Activated CD4-positive, alpha-beta T cell treated with anti-CD3 and anti-CD28 coated beads, Interleukin-2, amount 10 ng/mL, durations not matched to agents 7 days and 5 days (primary cell): ENCODE measurements around the gene PICK1. TPM values are rescaled to one million over a fixed set of nuclear protein-coding genes. Genes with fewer than 3 reads are reported as not detected.
"Not testable (repeated sequence)": the region's sequence is repeated elsewhere in the genome, so short reads cannot be mapped to it uniquely, and the experiment has no call there.

Experiments used
- CTCF ChIA-PET: fragments of 350-600 bp; sonication (Branson Sonifier 250); formaldehyde crosslinking; loops from one replicate; lab custom pipeline; 2021; ENCODE audit warnings: antibody characterized with exemption; lab: Charles Lee
- POLR2A ChIA-PET: fragments of 350-600 bp; sonication (Branson Sonifier 250); formaldehyde crosslinking; loops from one replicate; lab custom pipeline; 2021; ENCODE audit warnings: antibody characterized with exemption; lab: Charles Lee
- DNase-seq: peaks from one replicate; pipeline ENCODE4 v3.0.0-alpha.2; 2020
- H3K27ac Mint-ChIP-seq: one replicate; pipeline ENCODE4 v1.8.0; 2021; ENCODE audit warnings: mild to moderate bottlenecking, moderate library complexity, mixed read lengths
- H3K27me3 Mint-ChIP-seq: one replicate; pipeline ENCODE4 v1.8.0; 2021; ENCODE audit warnings: mixed read lengths
- H3K36me3 Mint-ChIP-seq: one replicate; pipeline ENCODE4 v1.8.0; 2021; ENCODE audit warnings: low read depth, mixed read lengths
- H3K4me1 Mint-ChIP-seq: one replicate; pipeline ENCODE4 v1.8.0; 2021; ENCODE audit warnings: mixed read lengths
- H3K4me3 Mint-ChIP-seq: one replicate; pipeline ENCODE4 v1.8.0; 2021; ENCODE audit warnings: mild to moderate bottlenecking, moderate library complexity, mixed read lengths
- H3K9me3 Mint-ChIP-seq: one replicate; pipeline ENCODE4 v1.8.0; 2021; ENCODE audit warnings: mixed read lengths
- total RNA-seq, 2 experiments: library from RNA; stranded (reverse); gene quantifications; one replicate each; pipeline ENCODE4 v1.2.3, GENCODE V29; 2021

The PICK1 gene
- total RNA-seq, 2 experiments from 2014 or later, result 15.2 to 15.4 TPM

DNA sequence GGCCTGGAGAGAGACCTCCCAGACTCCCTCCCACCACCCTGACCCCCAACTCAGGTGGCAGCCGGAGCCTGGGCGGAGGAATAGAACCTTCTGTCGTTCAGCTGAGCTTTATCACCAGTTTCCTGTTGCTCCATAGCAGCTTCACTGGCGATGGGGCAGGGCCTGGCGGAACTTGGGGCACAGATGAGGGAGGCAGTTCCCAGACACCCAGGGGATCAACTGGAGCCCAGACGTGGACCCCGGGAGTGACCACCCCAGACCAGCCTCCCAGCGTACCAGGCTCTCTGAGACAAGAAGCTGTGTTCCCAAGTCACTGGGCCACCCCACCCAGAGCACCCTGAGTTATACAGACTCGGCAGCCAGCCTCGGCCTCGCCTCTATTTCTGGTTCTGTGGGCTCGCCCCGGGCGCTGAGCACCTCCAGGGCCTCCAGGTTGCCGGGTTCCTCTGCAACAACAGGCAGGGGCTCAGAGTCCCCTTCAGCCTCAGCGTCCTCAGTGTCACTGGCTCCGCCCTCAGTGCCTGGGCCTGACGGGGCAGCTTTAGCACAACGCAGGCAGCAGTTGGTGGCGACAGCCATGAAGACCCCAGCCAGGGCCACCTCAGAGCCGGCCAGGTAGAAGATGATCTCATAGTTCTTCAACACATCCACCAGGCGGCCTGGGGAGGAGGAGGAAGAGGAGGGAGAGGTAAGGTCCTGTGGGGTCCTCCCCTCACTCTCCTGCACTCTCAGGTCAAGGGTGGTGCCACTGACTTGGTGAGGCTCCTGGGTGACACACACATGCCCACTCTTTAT, 21.0 kb downstream of the PICK1 start:
- ChIA-PET POLR2A (no interaction called here), CTCF (interaction anchor here (0.6 kb wide), 1 partner anchor 1017 kb away, joined by 3 read pairs; no protein-coding TSS in a partner anchor)
- H3K4me1 Mint-ChIP-seq, result no peaks in the 10 kb centered on the region

DNA sequence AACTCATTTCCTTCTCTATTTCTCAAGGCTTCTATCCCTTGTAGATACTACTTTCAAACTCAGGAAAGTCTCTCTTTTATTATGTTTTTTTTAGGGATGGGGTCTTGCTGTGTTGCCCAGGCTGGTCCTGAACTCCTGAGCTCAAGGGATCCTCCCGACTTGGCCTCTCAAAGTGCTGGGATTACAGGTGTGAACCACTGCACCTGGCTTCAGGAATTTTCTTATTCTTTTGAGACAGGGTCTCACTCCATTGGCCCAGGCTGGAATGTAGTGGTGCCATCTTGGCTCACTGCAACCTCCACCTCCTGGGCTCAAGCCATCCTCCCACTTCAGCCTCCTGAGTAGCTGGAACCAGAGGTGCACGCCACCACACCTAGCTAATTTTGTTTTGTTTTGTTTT, 22.0 kb downstream of the PICK1 start:
- DNase-seq, POLR2A ChIA-PET, H3K27ac Mint-ChIP-seq, H3K9me3 Mint-ChIP-seq, H3K4me3 Mint-ChIP-seq, H3K4me1 Mint-ChIP-seq, H3K36me3 Mint-ChIP-seq: not testable (repeated sequence)
- peaks cover 22% of the 10 kb centered on the region for H3K27me3 Mint-ChIP-seq
- CTCF ChIA-PET, result interaction anchor here (0.6 kb wide), 1 partner anchor 216 kb away, joined by 3 read pairs; no protein-coding TSS in a partner anchor

More for the DNA sequence above, 21.0 kb downstream of the PICK1 start:
- DNase-seq, result no peak
- Mint-ChIP-seq H3K9me3 (no peaks in the 10 kb centered on the region), H3K27me3 (peaks cover 20% of the 10 kb centered on the region), H3K36me3 (no peaks in the 10 kb centered on the region), H3K27ac (no peak overlapping the region), H3K4me3 (no peak overlapping the region)

DNA sequence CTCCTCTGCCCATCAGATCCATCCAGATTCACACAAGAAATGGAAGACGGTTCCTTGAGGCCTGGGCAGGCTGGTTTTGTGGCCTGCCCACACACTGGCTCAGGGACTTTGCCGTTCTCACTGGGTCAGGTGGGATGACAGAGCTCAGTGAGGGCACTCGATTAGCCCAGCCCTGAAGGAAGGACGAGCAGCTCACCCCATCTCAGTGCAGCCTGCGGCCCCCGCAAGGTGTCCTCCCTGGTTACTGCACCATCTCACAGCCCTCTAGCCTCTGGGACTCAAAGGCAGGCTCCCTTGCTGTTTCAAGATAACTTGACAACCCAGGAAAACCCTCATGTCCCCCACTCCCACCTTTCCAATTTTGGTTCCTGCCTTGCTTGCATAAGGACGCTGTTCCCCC, 22.6 kb downstream of the PICK1 start:
- CTCF ChIA-PET, result no interaction called here
- Mint-ChIP-seq H3K4me1 (no peaks in the 10 kb centered on the region), H3K4me3 (no peak overlapping the region), H3K9me3 (no peaks in the 10 kb centered on the region), H3K27me3 (peaks cover 22% of the 10 kb centered on the region), H3K27ac (no peak overlapping the region), H3K36me3 (no peaks in the 10 kb centered on the region)
- DNase-seq, result no peak
- POLR2A ChIA-PET, result no interaction called here

DNA sequence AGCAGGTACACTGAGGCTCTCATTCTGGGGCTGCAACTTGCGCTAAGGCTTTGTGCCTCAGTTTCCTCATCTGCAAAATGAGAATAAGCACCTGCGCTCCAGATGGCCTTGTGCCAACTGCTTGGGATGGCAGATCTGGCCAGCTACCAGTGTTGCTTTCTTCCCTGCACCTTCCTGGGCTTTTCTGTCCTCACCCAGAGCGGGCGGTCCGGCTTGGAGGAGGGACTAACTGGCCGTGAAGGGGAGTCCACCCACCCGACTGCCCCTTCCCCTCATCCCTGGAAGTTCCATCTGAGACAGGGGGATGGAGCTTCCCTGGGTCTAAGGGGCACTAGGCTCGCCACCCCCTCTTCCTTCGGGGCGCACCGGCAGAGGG, 23.3 kb downstream of the PICK1 start:
- no peak overlapping the region for H3K4me3 Mint-ChIP-seq
- no peaks in the 10 kb centered on the region for H3K9me3 Mint-ChIP-seq
- no peak overlapping the region for H3K27ac Mint-ChIP-seq
- no peaks in the 10 kb centered on the region for H3K4me1 Mint-ChIP-seq
- ChIA-PET POLR2A (no interaction called here), CTCF (no interaction called here)
- DNase-seq, result no peak
- peaks cover 22% of the 10 kb centered on the region for H3K27me3 Mint-ChIP-seq
- H3K36me3 Mint-ChIP-seq, result no peaks in the 10 kb centered on the region

DNA sequence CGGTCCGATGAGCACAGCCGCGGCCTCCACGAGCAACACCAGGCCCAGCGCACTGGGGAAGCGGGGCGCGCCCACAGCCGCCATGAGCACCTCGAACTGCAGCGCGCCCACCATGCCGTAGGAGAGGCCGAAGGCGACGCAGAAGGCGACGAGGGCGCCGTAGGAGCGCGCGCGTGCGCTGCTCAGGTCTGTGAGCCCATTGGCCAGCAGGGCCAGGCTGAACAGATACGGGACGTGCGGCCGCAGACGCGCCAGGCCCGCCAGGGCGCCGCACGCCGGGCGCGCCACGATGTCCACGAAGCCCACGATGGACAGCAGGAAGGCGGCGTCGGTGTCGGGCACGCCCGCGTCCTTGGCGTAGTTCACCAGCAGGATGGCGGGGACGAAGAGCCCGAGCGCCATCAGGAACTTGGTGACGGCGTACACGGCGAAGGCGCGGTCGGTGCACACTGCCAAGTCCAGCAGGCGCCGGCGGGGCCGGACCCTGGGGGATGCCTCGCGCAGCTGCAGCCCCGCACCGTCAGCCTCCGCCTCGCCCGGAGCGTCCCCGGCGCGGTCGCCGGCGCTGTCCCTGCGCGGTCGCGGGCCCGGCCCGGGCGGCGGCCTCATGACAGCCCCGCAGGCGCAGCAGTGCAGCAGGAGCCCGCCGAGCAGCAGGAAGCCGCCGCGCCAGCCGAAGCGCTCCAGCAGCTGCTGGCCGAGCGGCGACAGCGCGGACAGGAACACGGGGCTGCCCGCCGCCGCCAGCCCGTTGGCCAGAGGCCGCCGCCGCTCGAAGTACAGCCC, 23.8 kb downstream of the PICK1 start:
- POLR2A ChIA-PET, result no interaction called here
- Mint-ChIP-seq H3K9me3 (no peaks in the 10 kb centered on the region), H3K27ac (no peak overlapping the region), H3K27me3 (peaks cover 22% of the 10 kb centered on the region), H3K4me1 (no peaks in the 10 kb centered on the region), H3K36me3 (no peaks in the 10 kb centered on the region), H3K4me3 (no peak overlapping the region)
- CTCF ChIA-PET, result no interaction called here
- DNase-seq, result no peak

DNA sequence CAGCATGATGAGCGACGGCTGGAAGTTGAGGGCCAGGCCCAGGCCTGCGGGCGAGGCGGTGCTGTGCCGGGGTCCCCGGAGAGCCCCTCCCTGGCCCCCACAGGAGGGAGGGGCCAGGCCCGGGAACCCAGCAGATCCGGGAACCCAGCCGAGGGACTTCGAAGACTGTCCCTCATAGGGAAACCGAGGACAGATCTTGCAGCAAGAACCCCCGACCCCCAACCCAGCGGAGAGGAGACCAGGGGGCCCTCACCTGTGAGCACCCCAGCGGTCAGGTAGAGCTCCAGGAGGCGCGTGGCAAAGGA, 24.4 kb downstream of the PICK1 start:
- ChIA-PET CTCF (no interaction called here), POLR2A (no interaction called here)
- no peaks in the 10 kb centered on the region for H3K9me3 Mint-ChIP-seq
- no peak for DNase-seq
- H3K4me3 Mint-ChIP-seq, result no peak overlapping the region
- H3K27me3 Mint-ChIP-seq, result peaks cover 22% of the 10 kb centered on the region
- H3K4me1 Mint-ChIP-seq, result no peaks in the 10 kb centered on the region
- H3K27ac Mint-ChIP-seq, result no peak overlapping the region
- no peaks in the 10 kb centered on the region for H3K36me3 Mint-ChIP-seq

DNA sequence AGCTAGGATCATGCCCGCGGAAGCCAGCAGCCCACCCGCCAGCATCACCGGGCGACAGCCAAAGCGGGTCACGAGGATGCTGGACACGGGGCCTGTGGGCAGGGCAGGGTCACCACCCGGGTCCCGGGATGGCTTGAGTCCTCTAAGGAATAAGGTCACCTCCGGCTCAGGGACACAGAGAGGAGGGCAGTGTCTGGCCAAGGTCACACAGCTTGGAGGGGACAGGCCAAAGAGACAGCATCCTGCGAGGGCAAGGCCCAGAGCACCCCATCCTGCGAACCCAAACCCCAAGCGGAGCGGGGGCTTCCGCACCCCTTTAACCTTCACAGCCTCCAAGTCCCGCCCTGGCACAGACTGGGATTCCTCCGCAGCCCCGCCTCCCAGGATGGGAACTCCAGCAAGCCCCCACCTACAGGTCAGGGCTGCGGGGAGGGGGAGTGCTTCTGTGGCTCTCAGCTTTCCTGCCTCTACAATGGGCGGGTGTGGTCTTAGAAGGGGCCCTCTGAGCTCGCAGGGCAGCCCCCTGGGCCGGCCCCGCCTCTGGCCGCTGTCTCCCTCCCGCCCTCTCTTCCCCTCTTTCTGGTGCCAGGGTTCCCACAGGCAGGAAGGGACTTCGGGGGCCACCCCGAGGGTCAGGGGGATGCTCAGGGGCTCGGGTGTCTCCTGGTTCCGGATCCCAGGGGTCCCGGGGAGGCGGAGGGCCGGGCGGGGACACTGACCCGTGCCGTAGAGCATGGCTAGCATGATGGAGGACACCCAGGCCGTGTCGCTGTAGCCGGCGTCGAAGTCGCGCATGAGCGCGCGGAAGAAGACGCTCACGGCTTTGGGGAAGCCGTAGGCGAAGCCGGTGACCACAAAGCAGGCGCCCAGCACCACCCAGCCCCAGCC, 25.0 kb downstream of the PICK1 start:
- H3K27me3 Mint-ChIP-seq, result peaks cover 22% of the 10 kb centered on the region
- no peak for DNase-seq
- no peak overlapping the region for H3K4me3 Mint-ChIP-seq
- H3K4me1 Mint-ChIP-seq, result no peaks in the 10 kb centered on the region
- ChIA-PET CTCF (no interaction called here), POLR2A (no interaction called here)
- no peaks in the 10 kb centered on the region for H3K36me3 Mint-ChIP-seq
- H3K9me3 Mint-ChIP-seq, result no peaks in the 10 kb centered on the region
- H3K27ac Mint-ChIP-seq, result no peak overlapping the region

DNA sequence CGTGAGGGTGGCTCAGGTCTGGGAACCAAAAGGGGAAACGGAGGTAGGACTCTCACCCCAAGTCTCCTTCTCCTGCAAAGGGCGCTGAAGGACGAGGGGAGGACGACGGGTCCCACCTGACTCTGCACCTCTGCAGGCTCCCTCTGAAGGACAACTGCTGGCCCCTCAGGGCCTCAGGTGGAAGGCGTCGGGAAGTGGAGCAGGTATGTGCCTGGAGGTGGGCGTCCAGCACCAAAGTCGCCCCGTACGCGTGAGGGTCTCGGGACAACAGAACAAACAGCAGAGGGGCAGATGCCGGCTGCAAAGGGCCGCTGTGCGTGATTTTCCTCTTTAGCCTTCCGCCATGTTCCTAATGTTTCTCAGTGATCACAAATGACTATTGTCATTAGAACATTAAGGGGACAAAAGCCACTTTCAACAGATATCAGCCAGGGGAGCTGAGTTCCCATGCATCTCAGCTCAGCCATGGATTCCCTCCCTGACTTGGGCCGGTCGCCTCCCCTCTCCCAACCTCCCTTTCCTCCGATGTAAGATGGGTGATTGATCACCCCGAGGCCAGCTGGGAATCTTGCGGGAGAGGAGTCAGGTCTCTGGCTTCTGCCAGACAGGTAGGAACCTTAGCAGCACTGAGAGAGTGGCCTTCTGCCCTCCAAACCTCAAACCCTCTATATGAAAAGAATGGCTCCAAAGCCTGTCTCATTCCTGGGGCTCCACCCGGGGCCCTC, 25.9 kb downstream of the PICK1 start:
- H3K4me3 Mint-ChIP-seq, result no peak overlapping the region

DNA sequence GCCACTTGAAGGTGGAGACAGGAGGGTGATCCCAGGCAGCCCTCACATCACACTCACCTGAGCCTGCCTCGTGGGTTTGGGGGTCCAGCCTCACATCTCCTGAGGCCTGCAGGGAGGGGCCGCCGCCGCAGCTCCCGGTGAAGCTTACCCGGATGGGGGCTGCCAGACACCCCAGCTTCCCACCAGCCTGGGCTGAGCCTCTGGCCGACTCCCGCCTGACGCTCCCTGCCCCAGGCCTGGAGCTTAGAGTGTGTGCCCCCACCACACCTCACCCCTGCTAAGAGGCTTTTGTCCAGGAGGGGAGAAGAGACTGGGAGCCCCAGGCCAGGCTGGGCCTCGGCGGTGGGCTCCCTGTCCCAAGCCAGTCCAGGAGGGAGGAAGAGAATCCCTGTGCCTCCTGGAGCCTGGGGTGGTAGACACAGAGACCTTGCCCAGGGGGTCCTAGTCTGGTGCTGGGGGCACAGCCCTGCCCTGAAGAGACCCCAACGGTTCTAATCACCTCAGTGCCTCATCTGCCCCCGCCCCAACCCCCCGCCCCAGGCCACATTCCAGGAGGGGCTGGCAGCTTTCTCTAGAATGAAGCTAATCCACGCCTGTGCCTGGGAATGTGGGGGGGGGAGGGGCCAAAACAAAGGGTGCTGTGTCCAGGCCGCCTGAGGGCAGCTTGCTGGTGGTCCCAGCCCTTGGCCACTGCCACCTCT, 26.9 kb downstream of the PICK1 start, which contains the start of gene SLC16A8:
TSS of gene SLC16A8 (minus strand) at position 254 of the 701 bp plus-strand sequence. CDS start 1,311 bp downstream, outside the sequence.
- Mint-ChIP-seq H3K9me3 (no peaks in the 10 kb centered on the region), H3K36me3 (no peaks in the 10 kb centered on the region), H3K27ac (no peak within 1 kb of the TSS), H3K27me3 (peaks cover 24% of the 10 kb centered on the region), H3K4me3 (no peak within 1 kb of the TSS), H3K4me1 (peaks cover 2% of the 10 kb centered on the region)
- ChIA-PET POLR2A (no interaction called here), CTCF (interaction anchor here (1.0 kb wide), 1 partner anchor 15 kb away, joined by 3 read pairs; no protein-coding TSS in a partner anchor)
- DNase-seq, result no peak

More for the DNA sequence above, 25.9 kb downstream of the PICK1 start:
- Mint-ChIP-seq H3K4me1 (peaks cover 2% of the 10 kb centered on the region), H3K27ac (no peak overlapping the region), H3K36me3 (no peaks in the 10 kb centered on the region), H3K27me3 (peaks cover 24% of the 10 kb centered on the region), H3K9me3 (no peaks in the 10 kb centered on the region)
- CTCF ChIA-PET, result no interaction called here
- POLR2A ChIA-PET, result no interaction called here
- DNase-seq, result no peak

DNA sequence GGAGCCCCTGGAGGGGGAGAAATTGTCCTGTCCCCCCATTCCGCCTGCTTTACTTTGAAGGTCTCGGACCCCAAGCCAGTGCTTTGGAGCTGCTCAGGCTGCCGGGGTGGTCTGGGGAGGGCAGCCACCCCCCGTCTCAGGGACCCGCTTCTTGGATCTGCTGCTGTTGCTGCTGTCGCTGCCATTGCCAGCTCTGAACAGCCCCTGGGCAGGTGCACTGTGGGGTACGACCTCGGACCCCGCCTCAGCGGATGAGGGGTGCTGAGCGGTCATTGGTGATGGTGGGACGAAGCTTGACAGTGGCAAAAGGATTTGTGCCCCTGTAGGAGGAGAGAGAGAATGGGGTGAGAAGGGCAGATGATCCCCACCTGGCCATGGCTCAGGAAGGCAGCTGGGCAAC, 27.9 kb downstream of the PICK1 start:
- H3K4me3 Mint-ChIP-seq, result no peak overlapping the region
- no peaks in the 10 kb centered on the region for H3K36me3 Mint-ChIP-seq
- no peak overlapping the region for H3K27ac Mint-ChIP-seq
- ChIA-PET POLR2A (no interaction called here), CTCF (interaction anchor here (0.6 to 0.8 kb wide), 2 partner anchors 25 to 316 kb away, joined by 4 read pairs; no protein-coding TSS in a partner anchor)
- H3K4me1 Mint-ChIP-seq, result peaks cover 4% of the 10 kb centered on the region
- no peaks in the 10 kb centered on the region for H3K9me3 Mint-ChIP-seq
- peaks cover 19% of the 10 kb centered on the region for H3K27me3 Mint-ChIP-seq
- DNase-seq, result no peak

DNA sequence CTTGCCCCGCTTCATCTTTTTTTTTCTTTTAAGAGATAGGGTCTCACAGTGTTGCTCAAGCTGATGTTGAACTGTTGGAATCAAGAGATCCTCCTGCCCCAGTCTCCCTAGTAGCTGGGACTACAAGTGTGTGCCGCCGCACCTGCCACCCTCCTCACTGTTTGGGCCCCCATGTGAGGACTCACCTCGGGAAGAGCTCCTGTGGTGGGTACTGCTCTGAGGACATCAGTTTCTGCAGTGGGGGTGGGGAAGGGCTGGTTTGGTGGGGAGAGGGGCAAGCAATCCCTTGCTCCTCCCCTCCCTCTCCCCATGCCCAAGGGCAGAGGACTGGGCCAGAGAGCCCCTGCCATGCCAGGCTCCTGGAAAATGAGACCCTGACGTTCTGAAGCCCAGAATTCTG, 28.3 kb downstream of the PICK1 start:
- CTCF ChIA-PET, result interaction anchor here (0.8 kb wide), 1 partner anchor 25 kb away, joined by 4 read pairs; no protein-coding TSS in a partner anchor

More for the DNA sequence above, 28.3 kb downstream of the PICK1 start:
- Mint-ChIP-seq H3K4me3 (no peak overlapping the region), H3K27ac (no peak overlapping the region), H3K9me3 (no peaks in the 10 kb centered on the region), H3K4me1 (peaks cover 4% of the 10 kb centered on the region), H3K36me3 (no peaks in the 10 kb centered on the region), H3K27me3 (peaks cover 19% of the 10 kb centered on the region)
- POLR2A ChIA-PET, result no interaction called here
- no peak for DNase-seq
